Measurements from ENCODE around the gene NHEJ1. TPM values are rescaled to one million over a fixed set of nuclear protein-coding genes. Genes with fewer than 3 reads are reported as not detected.
A peak's percentile ranks its signal among the peaks of the same experiment; 100 is the strongest.

The NHEJ1 gene
- total and polyA plus RNA-seq, 2 of the 13 experiments (the other 11 are each of a cell fraction or from before 2014, with no cell fraction given) = 30.0 to 30.7 TPM

DNA sequence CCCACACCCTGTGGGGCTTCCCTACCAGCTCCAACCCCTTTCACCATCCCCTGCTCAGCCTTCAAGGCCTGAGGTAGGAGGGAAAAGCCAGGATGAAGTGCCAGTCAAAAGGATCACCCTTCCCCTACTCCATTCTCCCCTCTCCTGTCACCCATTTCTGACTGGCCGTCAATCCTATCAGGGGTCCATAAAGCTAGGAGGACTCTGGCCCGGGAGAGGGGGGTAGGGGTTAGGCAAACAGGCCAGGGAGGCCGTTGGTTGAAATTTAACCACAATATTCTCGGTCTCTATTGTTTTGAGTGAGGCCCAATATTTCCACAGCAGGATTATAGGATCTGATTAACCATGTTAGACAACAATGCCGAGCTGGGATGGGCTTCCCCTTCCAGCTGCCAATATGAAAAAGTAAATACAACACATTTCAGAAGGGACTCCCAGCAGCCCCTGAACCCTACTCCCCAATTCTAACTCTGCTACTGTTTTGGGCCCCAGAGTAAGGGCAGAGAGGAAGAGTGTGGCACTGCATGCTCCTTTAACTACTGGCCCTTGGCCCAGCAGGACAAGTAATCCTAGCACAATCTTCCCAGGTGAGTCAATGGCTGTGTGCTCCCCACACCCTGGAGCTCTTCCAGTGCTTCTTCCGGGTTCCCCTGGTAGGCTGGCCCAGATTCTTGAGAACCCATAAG lies 89.3 kb downstream of the NHEJ1 start (continued):
- TF ChIP-seq, protein P1, sequence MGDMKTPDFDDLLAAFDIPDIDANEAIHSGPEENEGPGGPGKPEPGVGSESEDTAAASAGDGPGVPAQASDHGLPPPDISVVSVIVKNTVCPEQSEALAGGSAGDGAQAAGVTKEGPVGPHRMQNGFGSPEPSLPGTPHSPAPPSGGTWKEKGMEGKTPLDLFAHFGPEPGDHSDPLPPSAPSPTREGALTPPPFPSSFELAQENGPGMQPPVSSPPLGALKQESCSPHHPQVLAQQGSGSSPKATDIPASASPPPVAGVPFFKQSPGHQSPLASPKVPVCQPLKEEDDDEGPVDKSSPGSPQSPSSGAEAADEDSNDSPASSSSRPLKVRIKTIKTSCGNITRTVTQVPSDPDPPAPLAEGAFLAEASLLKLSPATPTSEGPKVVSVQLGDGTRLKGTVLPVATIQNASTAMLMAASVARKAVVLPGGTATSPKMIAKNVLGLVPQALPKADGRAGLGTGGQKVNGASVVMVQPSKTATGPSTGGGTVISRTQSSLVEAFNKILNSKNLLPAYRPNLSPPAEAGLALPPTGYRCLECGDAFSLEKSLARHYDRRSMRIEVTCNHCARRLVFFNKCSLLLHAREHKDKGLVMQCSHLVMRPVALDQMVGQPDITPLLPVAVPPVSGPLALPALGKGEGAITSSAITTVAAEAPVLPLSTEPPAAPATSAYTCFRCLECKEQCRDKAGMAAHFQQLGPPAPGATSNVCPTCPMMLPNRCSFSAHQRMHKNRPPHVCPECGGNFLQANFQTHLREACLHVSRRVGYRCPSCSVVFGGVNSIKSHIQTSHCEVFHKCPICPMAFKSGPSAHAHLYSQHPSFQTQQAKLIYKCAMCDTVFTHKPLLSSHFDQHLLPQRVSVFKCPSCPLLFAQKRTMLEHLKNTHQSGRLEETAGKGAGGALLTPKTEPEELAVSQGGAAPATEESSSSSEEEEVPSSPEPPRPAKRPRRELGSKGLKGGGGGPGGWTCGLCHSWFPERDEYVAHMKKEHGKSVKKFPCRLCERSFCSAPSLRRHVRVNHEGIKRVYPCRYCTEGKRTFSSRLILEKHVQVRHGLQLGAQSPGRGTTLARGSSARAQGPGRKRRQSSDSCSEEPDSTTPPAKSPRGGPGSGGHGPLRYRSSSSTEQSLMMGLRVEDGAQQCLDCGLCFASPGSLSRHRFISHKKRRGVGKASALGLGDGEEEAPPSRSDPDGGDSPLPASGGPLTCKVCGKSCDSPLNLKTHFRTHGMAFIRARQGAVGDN (CRISPR knock-in tag; IDR thresholded peaks at IDR 0.05) = no peak
- 0 out of 2 replicates have a peak, but pooled peaks have one; percentile 15 for TF ChIP-seq ZNF143 (CRISPR knock-in tag; IDR thresholded peaks at IDR 0.05)
- TF ChIP-seq, protein P2, sequence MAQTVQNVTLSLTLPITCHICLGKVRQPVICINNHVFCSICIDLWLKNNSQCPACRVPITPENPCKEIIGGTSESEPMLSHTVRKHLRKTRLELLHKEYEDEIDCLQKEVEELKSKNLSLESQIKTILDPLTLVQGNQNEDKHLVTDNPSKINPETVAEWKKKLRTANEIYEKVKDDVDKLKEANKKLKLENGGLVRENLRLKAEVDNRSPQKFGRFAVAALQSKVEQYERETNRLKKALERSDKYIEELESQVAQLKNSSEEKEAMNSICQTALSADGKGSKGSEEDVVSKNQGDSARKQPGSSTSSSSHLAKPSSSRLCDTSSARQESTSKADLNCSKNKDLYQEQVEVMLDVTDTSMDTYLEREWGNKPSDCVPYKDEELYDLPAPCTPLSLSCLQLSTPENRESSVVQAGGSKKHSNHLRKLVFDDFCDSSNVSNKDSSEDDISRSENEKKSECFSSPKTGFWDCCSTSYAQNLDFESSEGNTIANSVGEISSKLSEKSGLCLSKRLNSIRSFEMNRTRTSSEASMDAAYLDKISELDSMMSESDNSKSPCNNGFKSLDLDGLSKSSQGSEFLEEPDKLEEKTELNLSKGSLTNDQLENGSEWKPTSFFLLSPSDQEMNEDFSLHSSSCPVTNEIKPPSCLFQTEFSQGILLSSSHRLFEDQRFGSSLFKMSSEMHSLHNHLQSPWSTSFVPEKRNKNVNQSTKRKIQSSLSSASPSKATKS (CRISPR knock-in tag; IDR thresholded peaks at IDR 0.05) = no peak
- peak; percentile 75 for TF ChIP-seq FOXO1 (CRISPR knock-in tag; IDR thresholded peaks at IDR 0.05)
- no peak for TF ChIP-seq ZNF484 (CRISPR knock-in tag; IDR thresholded peaks at IDR 0.05; ENCODE audit: borderline replicate concordance, low read depth)
- peak; percentile 79 for TF ChIP-seq HOXA3 (CRISPR knock-in tag; IDR thresholded peaks at IDR 0.05)
- TF ChIP-seq SRY (CRISPR knock-in tag; IDR thresholded peaks at IDR 0.05) = peak; percentile 43; the same call in 1 of the 2 replicates
- peak; percentile 73 for TF ChIP-seq MED1 (CRISPR knock-in tag; IDR thresholded peaks at IDR 0.05)
- TF ChIP-seq, protein P3, sequence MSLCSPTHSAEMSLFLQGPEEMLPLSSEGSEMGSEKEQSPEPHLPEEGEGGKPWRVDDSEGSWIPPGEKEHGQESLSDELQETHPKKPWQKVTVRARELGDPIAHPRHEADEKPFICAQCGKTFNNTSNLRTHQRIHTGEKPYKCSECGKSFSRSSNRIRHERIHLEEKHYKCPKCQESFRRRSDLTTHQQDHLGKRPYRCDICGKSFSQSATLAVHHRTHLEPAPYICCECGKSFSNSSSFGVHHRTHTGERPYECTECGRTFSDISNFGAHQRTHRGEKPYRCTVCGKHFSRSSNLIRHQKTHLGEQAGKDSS (CRISPR knock-in tag; IDR thresholded peaks at IDR 0.05; ENCODE audit: borderline replicate concordance, low read depth) = peak; percentile 65; the same call in 1 of the 2 replicates
- TF ChIP-seq ZNF616 (CRISPR knock-in tag; IDR thresholded peaks at IDR 0.05; ENCODE audit: low read depth) = no peak
- TF ChIP-seq DPF2 (CRISPR knock-in tag; IDR thresholded peaks at IDR 0.05; ENCODE audit: borderline replicate concordance, low read depth) = peak; percentile 54; the same call in 1 of the 2 replicates
- TF ChIP-seq SMAD3 (CRISPR knock-in tag; IDR thresholded peaks at IDR 0.05) = peak; percentile 65; the same call in 1 of the 2 replicates
- TF ChIP-seq, protein P4, sequence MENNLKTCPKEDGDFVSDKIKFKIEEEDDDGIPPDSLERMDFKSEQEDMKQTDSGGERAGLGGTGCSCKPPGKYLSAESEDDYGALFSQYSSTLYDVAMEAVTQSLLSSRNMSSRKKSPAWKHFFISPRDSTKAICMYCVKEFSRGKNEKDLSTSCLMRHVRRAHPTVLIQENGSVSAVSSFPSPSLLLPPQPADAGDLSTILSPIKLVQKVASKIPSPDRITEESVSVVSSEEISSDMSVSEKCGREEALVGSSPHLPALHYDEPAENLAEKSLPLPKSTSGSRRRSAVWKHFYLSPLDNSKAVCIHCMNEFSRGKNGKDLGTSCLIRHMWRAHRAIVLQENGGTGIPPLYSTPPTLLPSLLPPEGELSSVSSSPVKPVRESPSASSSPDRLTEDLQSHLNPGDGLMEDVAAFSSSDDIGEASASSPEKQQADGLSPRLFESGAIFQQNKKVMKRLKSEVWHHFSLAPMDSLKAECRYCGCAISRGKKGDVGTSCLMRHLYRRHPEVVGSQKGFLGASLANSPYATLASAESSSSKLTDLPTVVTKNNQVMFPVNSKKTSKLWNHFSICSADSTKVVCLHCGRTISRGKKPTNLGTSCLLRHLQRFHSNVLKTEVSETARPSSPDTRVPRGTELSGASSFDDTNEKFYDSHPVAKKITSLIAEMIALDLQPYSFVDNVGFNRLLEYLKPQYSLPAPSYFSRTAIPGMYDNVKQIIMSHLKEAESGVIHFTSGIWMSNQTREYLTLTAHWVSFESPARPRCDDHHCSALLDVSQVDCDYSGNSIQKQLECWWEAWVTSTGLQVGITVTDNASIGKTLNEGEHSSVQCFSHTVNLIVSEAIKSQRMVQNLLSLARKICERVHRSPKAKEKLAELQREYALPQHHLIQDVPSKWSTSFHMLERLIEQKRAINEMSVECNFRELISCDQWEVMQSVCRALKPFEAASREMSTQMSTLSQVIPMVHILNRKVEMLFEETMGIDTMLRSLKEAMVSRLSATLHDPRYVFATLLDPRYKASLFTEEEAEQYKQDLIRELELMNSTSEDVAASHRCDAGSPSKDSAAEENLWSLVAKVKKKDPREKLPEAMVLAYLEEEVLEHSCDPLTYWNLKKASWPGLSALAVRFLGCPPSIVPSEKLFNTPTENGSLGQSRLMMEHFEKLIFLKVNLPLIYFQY (CRISPR knock-in tag; IDR thresholded peaks at IDR 0.05; ENCODE audit: borderline replicate concordance) = peak; percentile 77; the same call in 1 of the 2 replicates
- TF ChIP-seq RNF2 (conservative IDR thresholded peaks at IDR 0.05; ENCODE audit: low read depth) = 0 out of 2 replicates have a peak, but pooled peaks have one; percentile 33

All from HepG2 (cell line).